ENCODE results near the gene ZNF714.

The ZNF714 gene

GRCh38 chr19:21101521-21102242, 19.7 kb downstream of the ZNF714 start:
- Histone ChIP-seq H3K27me3 (replicated peaks) (no peaks in the 10 kb centered on the region), H3K4me3 (ENCODE audit: low read depth, low read length) (no peak overlapping the region), H3K36me3 (replicated peaks) (no peaks in the 10 kb centered on the region), H3K27ac (no peak overlapping the region)
- no peak for DNase-seq
- in situ Hi-C loops (cut with HindIII; ENCODE audit: low pct_ligation_motif_present, low sequenced_read_pairs): no loop called here
- TF ChIP-seq, protein P1, sequence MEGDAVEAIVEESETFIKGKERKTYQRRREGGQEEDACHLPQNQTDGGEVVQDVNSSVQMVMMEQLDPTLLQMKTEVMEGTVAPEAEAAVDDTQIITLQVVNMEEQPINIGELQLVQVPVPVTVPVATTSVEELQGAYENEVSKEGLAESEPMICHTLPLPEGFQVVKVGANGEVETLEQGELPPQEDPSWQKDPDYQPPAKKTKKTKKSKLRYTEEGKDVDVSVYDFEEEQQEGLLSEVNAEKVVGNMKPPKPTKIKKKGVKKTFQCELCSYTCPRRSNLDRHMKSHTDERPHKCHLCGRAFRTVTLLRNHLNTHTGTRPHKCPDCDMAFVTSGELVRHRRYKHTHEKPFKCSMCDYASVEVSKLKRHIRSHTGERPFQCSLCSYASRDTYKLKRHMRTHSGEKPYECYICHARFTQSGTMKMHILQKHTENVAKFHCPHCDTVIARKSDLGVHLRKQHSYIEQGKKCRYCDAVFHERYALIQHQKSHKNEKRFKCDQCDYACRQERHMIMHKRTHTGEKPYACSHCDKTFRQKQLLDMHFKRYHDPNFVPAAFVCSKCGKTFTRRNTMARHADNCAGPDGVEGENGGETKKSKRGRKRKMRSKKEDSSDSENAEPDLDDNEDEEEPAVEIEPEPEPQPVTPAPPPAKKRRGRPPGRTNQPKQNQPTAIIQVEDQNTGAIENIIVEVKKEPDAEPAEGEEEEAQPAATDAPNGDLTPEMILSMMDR (IDR thresholded peaks at IDR 0.05; ENCODE audit: low read depth, low read length, missing control alignments): no peak

DNA sequence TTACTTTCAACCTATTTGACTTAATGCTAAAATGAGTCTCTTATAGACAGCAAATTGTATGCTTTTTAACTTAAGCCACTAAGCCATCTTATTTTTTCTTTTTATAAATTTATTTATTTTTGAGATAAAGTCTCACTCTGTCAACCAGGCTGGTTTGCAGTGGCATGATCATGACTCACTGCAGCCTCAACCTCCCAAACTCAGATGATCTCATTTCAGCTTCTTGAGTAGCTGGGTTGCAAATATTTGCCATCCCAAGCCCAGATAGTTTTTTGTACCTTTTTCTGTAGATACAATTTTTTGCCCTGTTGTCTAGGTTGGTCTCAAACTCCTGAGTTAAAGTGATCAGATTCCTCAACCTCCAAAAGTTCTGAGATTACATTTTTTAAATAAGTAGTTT, 27.1 kb downstream of the ZNF714 start:
- Histone ChIP-seq H3K36me3 (replicated peaks) (no peaks in the 10 kb centered on the region), H3K27me3 (replicated peaks) (no peaks in the 10 kb centered on the region), H3K4me3 (ENCODE audit: low read depth, low read length) (no peak overlapping the region), H3K27ac (no peak overlapping the region)
- in situ Hi-C loops (cut with HindIII; ENCODE audit: low pct_ligation_motif_present, low sequenced_read_pairs): no loop called here
- TF ChIP-seq, protein P1 (IDR thresholded peaks at IDR 0.05; ENCODE audit: low read depth, low read length, missing control alignments): no peak
- DNase-seq: peak; percentile 60

- no peak for DNase-seq
- TF ChIP-seq, protein P1 (IDR thresholded peaks at IDR 0.05; ENCODE audit: low read depth, low read length, missing control alignments): no peak
- no peaks in the 10 kb centered on the region for H3K36me3 ChIP-seq (replicated peaks)
- in situ Hi-C loops (cut with HindIII; ENCODE audit: low pct_ligation_motif_present, low sequenced_read_pairs): no loop called here
- H3K27me3 ChIP-seq (replicated peaks): no peaks in the 10 kb centered on the region
- no peak overlapping the region for H3K4me3 ChIP-seq (ENCODE audit: low read depth, low read length)
- H3K27ac ChIP-seq: no peak overlapping the region
Observed at GRCh38 chr19:21110183-21110582, 28.2 kb downstream of the ZNF714 start.

- no peaks in the 10 kb centered on the region for H3K27me3 ChIP-seq (replicated peaks)
- H3K36me3 ChIP-seq (replicated peaks): peaks cover 3% of the 10 kb centered on the region
- no peak overlapping the region for H3K4me3 ChIP-seq (ENCODE audit: low read depth, low read length)
- DNase-seq: no peak
- in situ Hi-C loops (cut with HindIII; ENCODE audit: low pct_ligation_motif_present, low sequenced_read_pairs): no loop called here
- no peak overlapping the region for H3K27ac ChIP-seq
- TF ChIP-seq, protein P1 (IDR thresholded peaks at IDR 0.05; ENCODE audit: low read depth, low read length, missing control alignments): no peak
Observed at GRCh38 chr19:21115430-21115829, 33.4 kb downstream of the ZNF714 start.

DNA sequence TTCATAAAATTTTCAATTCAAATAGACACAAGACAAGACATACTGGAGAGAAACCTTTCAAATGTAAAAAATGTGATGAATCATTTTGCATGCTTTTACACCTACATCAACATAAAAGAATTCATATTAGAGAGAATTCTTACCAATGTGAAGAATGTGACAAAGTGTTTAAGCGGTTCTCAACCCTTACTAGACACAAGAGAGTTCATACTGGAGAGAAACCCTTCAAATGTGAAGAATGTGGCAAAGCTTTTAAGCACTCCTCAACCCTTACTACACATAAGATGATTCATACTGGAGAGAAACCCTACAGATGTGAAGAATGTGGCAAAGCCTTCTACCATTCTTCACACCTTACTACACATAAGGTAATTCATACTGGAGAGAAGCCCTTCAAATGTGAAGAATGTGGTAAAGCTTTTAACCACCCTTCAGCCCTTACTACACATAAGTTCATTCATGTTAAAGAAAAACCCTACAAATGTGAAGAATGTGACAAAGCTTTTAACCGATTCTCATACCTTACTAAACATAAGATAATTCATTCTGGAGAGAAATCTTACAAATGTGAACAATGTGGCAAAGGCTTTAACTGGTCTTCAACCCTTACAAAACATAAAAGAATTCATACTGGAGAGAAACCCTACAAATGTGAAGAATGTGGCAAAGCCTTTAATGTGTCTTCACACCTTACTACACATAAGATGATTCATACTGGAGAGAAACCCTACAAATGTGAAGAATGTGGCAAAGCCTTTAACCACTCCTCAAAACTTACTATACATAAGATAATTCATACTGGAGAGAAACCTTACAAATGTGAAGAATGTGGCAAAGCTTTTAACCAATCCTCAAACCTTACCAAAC, 35.3 kb downstream of the ZNF714 start:
- in situ Hi-C loops (cut with HindIII; ENCODE audit: low pct_ligation_motif_present, low sequenced_read_pairs): no loop called here
- Histone ChIP-seq H3K27me3 (replicated peaks) (no peaks in the 10 kb centered on the region), H3K4me3 (ENCODE audit: low read depth, low read length) (no peak overlapping the region), H3K27ac (no peak overlapping the region), H3K36me3 (replicated peaks) (peaks cover 3% of the 10 kb centered on the region)
- TF ChIP-seq, protein P1 (IDR thresholded peaks at IDR 0.05; ENCODE audit: low read depth, low read length, missing control alignments): no peak
- DNase-seq: peak; percentile 27

Measured in brain microvascular endothelial cell (primary cell).